Gastrocnemius medialis (tissue), 4 donors: Measurements from ENCODE around the gene LHPP. TPM values are rescaled to one million over a fixed set of nuclear protein-coding genes. Genes with fewer than 3 reads are reported as not detected.

Experiments used
- ATAC-seq, 2 donors: fragments of 150-250 bp; one replicate each; pipeline ENCODE4 v1.9.1; 2016
- DNase-seq, 2 donors: peaks; one replicate each; pipeline ENCODE4 v3.0.0-alpha.2; 2019
- H3K27ac ChIP-seq, 4 donors: fragments of 200-600 bp; sonication (generic); 1 replicate in 1 of 4; 2 replicates in 3 of 4; pipeline ENCODE4 v1.5.1; 2016 to 2018; ENCODE audit warnings: mild to moderate bottlenecking in 2 of 4, moderate library complexity in 1 of 4
- H3K27me3 ChIP-seq, 3 donors: fragments of 200-600 bp; sonication (generic) in 2 of 3; 1 replicate in 1 of 3; 2 replicates in 2 of 3; pipeline versions ENCODE4 v1.5.1 to v1.6.0; 2016 to 2019; ENCODE audit warnings: mild to moderate bottlenecking in 1 of 3, moderate library complexity in 1 of 3
- H3K36me3 ChIP-seq, 2 donors: fragments of 200-600 bp; sonication (generic) in 1 of 2; one replicate each; pipeline ENCODE4 v1.5.1; 2017 to 2018
- H3K4me1 ChIP-seq, 2 donors: fragments of 200-600 bp; sonication (generic) in 1 of 2; one replicate each; pipeline ENCODE4 v1.5.1; 2016 to 2017; ENCODE audit warnings: mild to moderate bottlenecking in 2 of 2
- H3K4me3 ChIP-seq, 4 donors: fragments of 200-600 bp; sonication (generic) in 3 of 4; 1 replicate in 1 of 4; 2 replicates in 3 of 4; pipeline ENCODE4 v1.5.1; 2016 to 2019; ENCODE audit warnings: mild to moderate bottlenecking in 2 of 4
- H3K9me3 ChIP-seq, 3 donors: fragments of 200-600 bp; sonication (generic) in 2 of 3; 1 replicate in 1 of 3; 2 replicates in 2 of 3; pipeline ENCODE4 v1.5.1; 2016 to 2019
- POLR2A ChIP-seq, 2 donors: fragments of 450-650 bp; IDR thresholded peaks; one replicate each; pipeline ENCODE4 v1.6.1; 2017; ENCODE audit warnings: antibody characterized with exemption in 2 of 2, mild to moderate bottlenecking in 2 of 2, moderate library complexity in 2 of 2
- in situ Hi-C, 4 donors: fragments of 200-750 bp; cut with MboI; loops; one replicate each; pipeline versions ENCODE4 v1.15.0 to v1.8.0; 2017; ENCODE audit warnings: low sequenced_read_pairs in 4 of 4
- intact Hi-C: fragments of 100-400 bp; cut with DNase I; formaldehyde crosslinking; loops from one replicate; pipeline ENCODE4 v1.15.1; 2023; ENCODE audit warnings: low total_unique reads
- total RNA-seq, 4 donors: library from RNA; depleted of rRNA; stranded (reverse); fragments of >200 nt; gene quantifications; one replicate each; pipeline versions ENCODE4 v1.1.0 to v1.2.3, GENCODE V29; 2016
- TF ChIP-seq, protein P1 (sequence below), 5 experiments: fragments of 450-650 bp in 3 of 5; fragments of 200-600 bp in 2 of 5; sonication (generic) in 2 of 5; IDR thresholded peaks in 4 of 5; conservative IDR thresholded peaks in 1 of 5; 1 replicate in 4 of 5; 2 replicates in 1 of 5; pipeline ENCODE4 v1.5.1; 2016 to 2019; ENCODE audit warnings: antibody characterized with exemption in 5 of 5, mild to moderate bottlenecking in 3 of 5, moderate library complexity in 3 of 5

LHPP gene
- total RNA-seq, 4 donors from 2014 or later: 4.9 to 16.0 (median 12.2) TPM

- Histone ChIP-seq H3K36me3 (no peaks in the 10 kb centered on the region), H3K9me3 (no peaks in the 10 kb centered on the region), H3K27ac (peak overlapping the region; percentile 76 to 85 (median 82)), H3K4me3 (no peak overlapping the region), H3K27me3 (no peaks in the 10 kb centered on the region), H3K4me1 (peaks cover 78 to 86% of the 10 kb centered on the region in 2 donors)
- TF ChIP-seq POLR2A (IDR thresholded peaks at IDR 0.05): no peak
- TF ChIP-seq, protein P1, sequence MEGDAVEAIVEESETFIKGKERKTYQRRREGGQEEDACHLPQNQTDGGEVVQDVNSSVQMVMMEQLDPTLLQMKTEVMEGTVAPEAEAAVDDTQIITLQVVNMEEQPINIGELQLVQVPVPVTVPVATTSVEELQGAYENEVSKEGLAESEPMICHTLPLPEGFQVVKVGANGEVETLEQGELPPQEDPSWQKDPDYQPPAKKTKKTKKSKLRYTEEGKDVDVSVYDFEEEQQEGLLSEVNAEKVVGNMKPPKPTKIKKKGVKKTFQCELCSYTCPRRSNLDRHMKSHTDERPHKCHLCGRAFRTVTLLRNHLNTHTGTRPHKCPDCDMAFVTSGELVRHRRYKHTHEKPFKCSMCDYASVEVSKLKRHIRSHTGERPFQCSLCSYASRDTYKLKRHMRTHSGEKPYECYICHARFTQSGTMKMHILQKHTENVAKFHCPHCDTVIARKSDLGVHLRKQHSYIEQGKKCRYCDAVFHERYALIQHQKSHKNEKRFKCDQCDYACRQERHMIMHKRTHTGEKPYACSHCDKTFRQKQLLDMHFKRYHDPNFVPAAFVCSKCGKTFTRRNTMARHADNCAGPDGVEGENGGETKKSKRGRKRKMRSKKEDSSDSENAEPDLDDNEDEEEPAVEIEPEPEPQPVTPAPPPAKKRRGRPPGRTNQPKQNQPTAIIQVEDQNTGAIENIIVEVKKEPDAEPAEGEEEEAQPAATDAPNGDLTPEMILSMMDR (IDR thresholded peaks at IDR 0.05 in 4 of 5, conservative IDR thresholded peaks at IDR 0.05 in 1 of 5): no peak
- in situ Hi-C loops (loop anchor here in 2 of 4 donors (25.0 kb wide), 1 partner anchor 91 kb away; the partner anchor contains the start of gene FAM53B (in 2 of the 2)), intact Hi-C loops (loop anchor here (5.0 to 10.0 kb wide), 2 partner anchors 96 to 268 kb away; partner anchors contain the start of gene FAM53B)
- ATAC-seq (peak; percentile 7 to 10), DNase-seq (peak; percentile 43 to 67)
Measured at GRCh38 chr10:124646483-124647352, 185.1 kb downstream of the LHPP start.

DNA sequence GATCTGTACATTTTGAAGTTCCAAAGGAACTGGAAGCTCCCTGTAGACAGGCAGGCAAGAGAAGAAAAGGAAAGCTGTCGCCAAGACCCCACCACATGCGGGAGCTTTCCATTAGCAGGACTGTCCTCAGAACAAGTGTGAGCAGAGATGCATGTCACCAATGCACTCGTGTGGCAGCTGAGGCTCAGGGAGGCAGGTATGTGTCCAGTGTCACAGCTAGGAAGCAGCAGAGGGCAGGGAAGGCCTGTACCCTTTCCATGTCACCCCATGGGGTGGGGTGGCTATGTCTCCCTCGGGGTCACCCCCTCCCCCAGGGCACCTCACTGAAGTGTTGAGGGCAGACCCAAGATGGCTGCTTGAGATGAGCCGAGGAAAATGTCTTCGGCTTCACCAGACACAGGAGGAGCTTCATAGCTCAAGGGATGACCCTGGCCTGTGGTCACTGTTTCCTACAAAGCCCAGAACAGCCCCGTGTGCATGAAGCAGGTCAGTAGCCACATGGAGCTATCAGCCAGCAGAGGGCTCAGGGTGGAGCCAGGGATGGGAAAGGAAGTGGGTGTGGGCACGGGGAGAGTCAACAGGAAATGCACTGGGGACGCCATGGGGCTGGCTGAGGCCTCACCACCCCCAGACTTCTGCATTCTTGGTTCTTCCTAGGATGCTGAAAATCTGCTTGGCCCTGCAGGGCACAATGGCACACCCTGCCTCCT is 186.0 kb downstream of the LHPP start:
- Histone ChIP-seq H3K9me3 (no peaks in the 10 kb centered on the region), H3K36me3 (no peaks in the 10 kb centered on the region), H3K4me1 (peaks cover 76 to 85% of the 10 kb centered on the region in 2 donors), H3K27me3 (no peaks in the 10 kb centered on the region), H3K4me3 (no peak overlapping the region), H3K27ac (peak overlapping the region; percentile 76 to 85 (median 82))
- in situ Hi-C loops: loop anchor here in 2 of 4 donors (25.0 kb wide), 1 partner anchor 90 kb away; the partner anchor contains the start of gene FAM53B (in 2 of the 2)
- intact Hi-C loops: loop anchor here (5.0 to 10.0 kb wide), 2 partner anchors 95 to 267 kb away; partner anchors contain the start of gene FAM53B
- DNase-seq (peak; percentile 51 to 68), ATAC-seq (peak in 1 of 2 donors; percentile 13)
- no peak for TF ChIP-seq POLR2A (IDR thresholded peaks at IDR 0.05)
- TF ChIP-seq, protein P1 (IDR thresholded peaks at IDR 0.05 in 4 of 5, conservative IDR thresholded peaks at IDR 0.05 in 1 of 5): peak in 2 of 5 experiments; percentile 9

DNA sequence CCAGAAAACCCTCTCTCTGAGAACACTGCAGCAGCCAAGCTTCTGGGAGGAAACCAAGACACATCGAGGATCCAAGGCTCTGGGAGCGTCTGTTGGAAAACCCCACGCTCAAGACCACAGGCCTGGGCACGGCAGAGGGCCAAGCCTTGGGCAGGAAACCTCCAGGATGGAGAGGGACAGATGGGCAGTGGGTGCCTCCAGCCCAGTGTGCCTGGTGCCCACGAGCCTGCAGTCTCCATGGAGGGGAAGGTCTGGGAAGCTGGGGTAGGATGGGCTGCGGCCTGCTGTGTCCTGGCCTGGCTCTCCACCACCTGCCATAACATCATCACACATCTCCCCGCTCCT is 186.5 kb downstream of the LHPP start:
- Histone ChIP-seq H3K4me1 (peaks cover 79 to 88% of the 10 kb centered on the region in 2 donors), H3K27ac (peak overlapping the region; percentile 76 to 85 (median 82)), H3K9me3 (no peaks in the 10 kb centered on the region), H3K4me3 (no peak overlapping the region), H3K36me3 (no peaks in the 10 kb centered on the region), H3K27me3 (no peaks in the 10 kb centered on the region)
- in situ Hi-C loops (loop anchor here in 2 of 4 donors (25.0 kb wide), 1 partner anchor 89 kb away; the partner anchor contains the start of gene FAM53B (in 2 of the 2)), intact Hi-C loops (loop anchor here (5.0 to 10.0 kb wide), 2 partner anchors 94 to 267 kb away; partner anchors contain the start of gene FAM53B)
- DNase-seq: no peak
- no peak for ATAC-seq
- TF ChIP-seq, protein P1 (IDR thresholded peaks at IDR 0.05 in 4 of 5, conservative IDR thresholded peaks at IDR 0.05 in 1 of 5): no peak
- TF ChIP-seq POLR2A (IDR thresholded peaks at IDR 0.05): no peak

DNA sequence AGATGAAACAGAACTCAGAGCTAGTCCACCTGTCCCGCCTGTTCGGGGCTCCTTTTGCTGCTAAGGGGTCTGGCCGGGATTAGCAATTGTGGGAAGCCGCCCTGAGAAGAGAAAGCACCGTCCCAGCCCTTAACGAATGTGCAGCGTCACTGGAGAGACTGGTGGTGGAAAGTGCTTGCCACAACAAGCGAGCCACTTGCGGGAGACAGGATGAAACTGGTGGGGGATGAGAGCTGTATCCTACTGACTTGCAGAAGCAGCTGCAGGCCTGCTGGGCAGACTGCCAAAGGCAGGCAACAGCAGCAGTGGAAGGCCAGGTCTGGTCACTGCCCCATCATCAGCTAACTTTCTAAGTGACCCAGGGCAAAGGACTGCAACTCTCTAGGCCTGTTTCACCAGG is 187.1 kb downstream of the LHPP start:
- Histone ChIP-seq H3K4me1 (peaks cover 81 to 94% of the 10 kb centered on the region in 2 donors), H3K27ac (peak overlapping the region; percentile 76 to 85 (median 82)), H3K36me3 (no peaks in the 10 kb centered on the region), H3K9me3 (no peaks in the 10 kb centered on the region), H3K4me3 (no peak overlapping the region), H3K27me3 (no peaks in the 10 kb centered on the region)
- in situ Hi-C loops (loop anchor here in 2 of 4 donors (25.0 kb wide), 1 partner anchor 89 kb away; the partner anchor contains the start of gene FAM53B (in 2 of the 2)), intact Hi-C loops (loop anchor here (5.0 to 10.0 kb wide), 2 partner anchors 94 to 266 kb away; partner anchors contain the start of gene FAM53B)
- ATAC-seq (peak; percentile 68 to 80), DNase-seq (peak; percentile 63 to 92)
- TF ChIP-seq, protein P1 (IDR thresholded peaks at IDR 0.05 in 4 of 5, conservative IDR thresholded peaks at IDR 0.05 in 1 of 5): no peak
- no peak for TF ChIP-seq POLR2A (IDR thresholded peaks at IDR 0.05)
